Trophoblast cell (in vitro differentiated cells and primary cell): ENCODE measurements around the gene KRT33B.

Experiments used
- DNase-seq, 2 donors: peaks; one replicate each; pipeline ENCODE4 v3.0.0-alpha.2; 2016
- H2AFZ ChIP-seq: 2 replicates; pipeline ENCODE4 v1.6.1; 2013; ENCODE audit warnings: low read length, moderate library complexity, mild to moderate bottlenecking; ENCODE audit not compliant: insufficient read depth, poor library complexity
- H2AK5ac ChIP-seq: 2 replicates; pipeline ENCODE4 v1.6.1; 2013; ENCODE audit warnings: mild to moderate bottlenecking, low read length
- H2BK120ac ChIP-seq: 2 replicates; pipeline ENCODE4 v1.6.1; 2013; ENCODE audit warnings: low read length, mild to moderate bottlenecking, moderate library complexity; ENCODE audit not compliant: insufficient read depth, poor library complexity
- H2BK12ac ChIP-seq: 2 replicates; pipeline ENCODE4 v1.6.1; 2013; ENCODE audit warnings: mild to moderate bottlenecking, low read length, moderate library complexity
- H2BK5ac ChIP-seq: 2 replicates; pipeline ENCODE4 v1.6.1; 2013; ENCODE audit warnings: low read length, low read depth, moderate library complexity, mild to moderate bottlenecking; ENCODE audit not compliant: poor library complexity
- H3K14ac ChIP-seq: 2 replicates; pipeline ENCODE4 v1.6.1; 2013; ENCODE audit warnings: mild to moderate bottlenecking, low read length
- H3K18ac ChIP-seq: 2 replicates; pipeline ENCODE4 v1.6.1; 2013; ENCODE audit warnings: mild to moderate bottlenecking, low read length
- H3K23ac ChIP-seq: 2 replicates; pipeline ENCODE4 v1.6.1; 2013; ENCODE audit warnings: low read length
- H3K27ac ChIP-seq: 2 replicates; pipeline ENCODE4 v1.5.1; 2013; ENCODE audit warnings: low read depth, mild to moderate bottlenecking, inconsistent platforms, low read length, moderate library complexity
- H3K27me3 ChIP-seq: 2 replicates; pipeline ENCODE4 v1.6.1; 2013; ENCODE audit warnings: inconsistent platforms, mild to moderate bottlenecking, low read length, moderate library complexity; ENCODE audit not compliant: insufficient read depth
- H3K36me3 ChIP-seq, 2 experiments: 1 replicate in 1 of 2; 2 replicates in 1 of 2; pipeline ENCODE4 v1.6.1; 2013; ENCODE audit warnings: low read length in 2 of 2, mild to moderate bottlenecking in 2 of 2, moderate library complexity in 1 of 2; ENCODE audit not compliant: insufficient read depth in 2 of 2, control insufficient read depth in 1 of 2
- H3K4ac ChIP-seq: 2 replicates; pipeline ENCODE4 v1.6.1; 2013; ENCODE audit warnings: low read depth, mild to moderate bottlenecking, low read length, moderate library complexity
- H3K4me1 ChIP-seq, 2 experiments: 1 replicate in 1 of 2; 2 replicates in 1 of 2; pipeline ENCODE4 v1.6.1; 2013; ENCODE audit warnings: low read length in 2 of 2, mild to moderate bottlenecking in 2 of 2, moderate library complexity in 1 of 2; ENCODE audit not compliant: insufficient read depth in 2 of 2, control insufficient read depth in 1 of 2
- H3K4me2 ChIP-seq: 2 replicates; pipeline ENCODE4 v1.6.1; 2013; ENCODE audit warnings: inconsistent platforms, mild to moderate bottlenecking, low read length, moderate library complexity
- H3K4me3 ChIP-seq: 2 replicates; pipeline ENCODE4 v1.5.1; 2013; ENCODE audit warnings: mild to moderate bottlenecking, low read depth, low read length, inconsistent platforms
- H3K79me1 ChIP-seq: one replicate; pipeline ENCODE4 v1.6.1; 2013; ENCODE audit warnings: low read length
- H3K79me2 ChIP-seq: 2 replicates; pipeline ENCODE4 v1.6.1; 2013; ENCODE audit warnings: low read length, mild to moderate bottlenecking; ENCODE audit not compliant: control insufficient read depth, insufficient read depth, poor library complexity
- H3K9ac ChIP-seq: 2 replicates; pipeline ENCODE4 v1.6.1; 2013; ENCODE audit warnings: mild to moderate bottlenecking, low read length
- H3K9me3 ChIP-seq: 2 replicates; pipeline ENCODE4 v1.6.1; 2013; ENCODE audit warnings: low read depth, mild to moderate bottlenecking, control low read depth, inconsistent platforms, low read length; ENCODE audit not compliant: insufficient read depth
- H4K12ac ChIP-seq: 2 replicates; pipeline ENCODE4 v1.6.1; 2013; ENCODE audit warnings: low read depth, mild to moderate bottlenecking, low read length, moderate library complexity
- H4K8ac ChIP-seq: 2 replicates; pipeline ENCODE4 v1.6.1; 2013; ENCODE audit warnings: low read depth, mild to moderate bottlenecking, low read length, moderate library complexity
- H4K91ac ChIP-seq: one replicate; pipeline ENCODE4 v1.6.1; 2013; ENCODE audit warnings: low read depth, mild to moderate bottlenecking, low read length, moderate library complexity
- whole genome bisulfite sequencing: extraction: QIAGEN DNeasy Blood & Tissue Kit; methylation state at CpG from one replicate; pipeline ENCODE4 v1.1.7; 2013; ENCODE audit warnings: missing lambda C conversion rate; ENCODE audit not compliant: insufficient read length, insufficient coverage; ENCODE audit errors: extremely low coverage; 5-methylcytosine and 5-hydroxymethylcytosine counted together

KRT33B gene

DNA sequence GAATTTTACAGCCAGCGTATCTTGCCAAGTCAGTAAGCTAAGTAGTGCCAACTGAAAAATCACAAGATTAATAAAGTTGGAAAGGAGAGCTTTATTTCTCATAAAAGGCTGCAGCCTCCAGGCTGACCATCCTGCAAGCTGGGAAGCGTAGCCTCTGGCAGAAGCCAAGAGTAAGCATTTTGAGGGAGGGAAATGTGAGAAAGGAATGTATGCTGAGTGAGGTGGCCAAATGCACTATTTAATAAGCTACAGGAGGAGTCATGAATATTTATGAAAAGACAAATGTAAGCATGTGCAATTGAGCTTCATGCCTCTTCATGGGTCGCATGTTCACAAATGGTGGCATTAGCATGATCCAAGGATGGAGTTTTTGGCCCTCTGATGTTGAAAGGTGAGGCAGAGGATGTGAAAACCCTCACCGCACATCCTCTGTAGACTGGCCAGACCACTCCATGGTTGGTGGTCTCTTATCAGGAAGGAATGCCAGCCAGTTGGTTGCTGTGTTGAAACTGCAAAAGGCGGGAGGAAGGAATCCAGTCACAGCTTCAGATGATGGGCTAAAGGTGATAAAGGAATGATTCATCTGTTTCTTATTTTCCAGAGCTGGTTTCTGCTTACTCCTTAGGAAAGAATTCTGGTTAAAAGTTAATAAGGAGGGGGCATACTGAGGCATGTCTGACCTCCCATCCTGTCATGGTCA is 9.2 kb downstream of the KRT33B start:
- H3K9me3 ChIP-seq = peaks cover 1% of the 10 kb centered on the region
- H3K9ac ChIP-seq = no peak overlapping the region
- no peak overlapping the region for H4K12ac ChIP-seq
- peak; percentile 80 to 91 for DNase-seq
- no peak overlapping the region for H4K8ac ChIP-seq
- no peak overlapping the region for H4K91ac ChIP-seq
- no peaks in the 10 kb centered on the region for H3K36me3 ChIP-seq
- H3K18ac ChIP-seq = no peak overlapping the region
- no peak overlapping the region for H2BK120ac ChIP-seq
- no peak overlapping the region for H2BK12ac ChIP-seq
- no peak overlapping the region for H2AK5ac ChIP-seq
- no peak overlapping the region for H2AFZ ChIP-seq
- WGBS = no CpG with 5 or more reads among the region's 5 CpGs
- no peaks in the 10 kb centered on the region for H3K27me3 ChIP-seq
- no peak overlapping the region for H3K4me3 ChIP-seq
- H3K23ac ChIP-seq = no peak overlapping the region
- peaks cover 1% of the 10 kb centered on the region for H3K79me1 ChIP-seq
- peaks cover 0 to 7% of the 10 kb centered on the region in 2 experiments for H3K4me1 ChIP-seq
- H3K79me2 ChIP-seq = no peaks in the 10 kb centered on the region
- H3K27ac ChIP-seq = peak overlapping the region; percentile 82
- H3K4me2 ChIP-seq = no peak overlapping the region
- no peak overlapping the region for H3K14ac ChIP-seq
- H2BK5ac ChIP-seq = no peak overlapping the region
- no peak overlapping the region for H3K4ac ChIP-seq

DNA sequence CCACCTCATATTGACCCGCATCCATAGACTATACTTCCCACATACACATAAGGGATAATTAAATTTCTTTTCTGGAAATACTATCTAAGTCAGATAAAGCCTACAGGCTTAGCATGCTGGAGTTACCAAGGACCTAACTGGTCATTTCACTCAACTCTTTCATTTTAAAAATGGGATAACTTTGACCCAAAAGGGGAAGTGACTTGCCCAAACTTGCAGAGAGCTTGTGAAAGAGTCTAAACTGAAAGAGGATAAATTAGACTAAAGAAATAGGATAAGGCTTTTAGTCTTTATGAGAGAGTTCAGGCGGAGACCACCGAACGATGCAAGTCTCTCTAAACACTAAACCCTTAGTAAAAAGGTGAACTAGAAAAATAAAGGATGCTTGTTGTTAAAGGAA is 15.1 kb downstream of the KRT33B start:
- Histone ChIP-seq H3K14ac (no peak overlapping the region), H3K9me3 (no peaks in the 10 kb centered on the region), H2BK5ac (no peak overlapping the region), H3K9ac (no peak overlapping the region), H3K79me2 (no peaks in the 10 kb centered on the region), H3K79me1 (no peaks in the 10 kb centered on the region), H3K23ac (no peak overlapping the region), H3K4me1 (no peaks in the 10 kb centered on the region), H3K18ac (no peak overlapping the region), H4K8ac (no peak overlapping the region), H3K4me3 (no peak overlapping the region), H3K27ac (no peak overlapping the region), H4K91ac (no peak overlapping the region), H2AK5ac (no peak overlapping the region), H3K27me3 (no peaks in the 10 kb centered on the region), H4K12ac (no peak overlapping the region), H2BK120ac (no peak overlapping the region), H2BK12ac (no peak overlapping the region), H3K4ac (no peak overlapping the region), H2AFZ (no peak overlapping the region), H3K36me3 (no peaks in the 10 kb centered on the region), H3K4me2 (no peak overlapping the region)
- WGBS = no CpG with 5 or more reads among the region's 4 CpGs
- no peak for DNase-seq

DNA sequence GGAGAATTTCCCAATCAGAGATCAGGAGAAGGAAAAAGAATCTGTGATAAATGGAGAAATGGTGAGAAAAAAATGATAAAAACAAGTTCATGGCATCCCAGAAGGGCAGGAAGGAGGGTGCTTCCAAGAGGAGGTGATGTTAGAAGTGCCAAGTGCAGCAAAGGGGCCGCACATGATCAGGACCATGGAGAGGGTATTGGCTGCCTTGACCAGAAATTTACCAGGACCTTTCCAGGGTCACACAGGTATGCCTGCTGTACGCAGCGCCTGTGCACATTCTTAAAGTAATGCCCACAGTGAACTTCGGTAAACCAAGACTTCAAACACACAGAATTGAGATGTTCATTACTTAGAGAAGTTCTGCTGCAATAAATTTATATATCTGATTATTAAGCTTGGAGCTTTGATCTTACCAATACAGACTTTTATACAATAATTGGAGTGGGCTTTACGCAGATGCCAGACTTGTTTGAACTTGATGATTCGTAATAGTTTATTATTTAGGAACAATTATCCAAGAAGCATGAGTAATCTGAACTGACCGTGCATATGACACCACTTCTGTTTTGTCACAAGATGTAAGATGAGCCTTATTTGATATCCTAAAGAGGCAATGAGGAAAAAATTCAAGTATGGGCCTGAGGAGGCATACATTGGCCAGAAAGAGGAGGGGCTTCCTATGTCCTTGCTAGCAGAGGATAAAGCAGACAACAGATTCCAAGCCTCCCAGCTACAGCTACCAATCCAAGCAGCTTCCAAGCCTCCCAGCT is 16.8 kb downstream of the KRT33B start:
- Histone ChIP-seq H3K4ac (no peak overlapping the region), H3K9ac (no peak overlapping the region), H3K27ac (no peak overlapping the region), H2BK120ac (no peak overlapping the region), H3K4me1 (no peaks in the 10 kb centered on the region), H3K4me2 (no peak overlapping the region), H3K79me1 (peaks cover 3% of the 10 kb centered on the region), H3K23ac (no peak overlapping the region), H3K36me3 (no peaks in the 10 kb centered on the region), H3K14ac (no peak overlapping the region), H2AK5ac (no peak overlapping the region), H3K18ac (no peak overlapping the region), H3K27me3 (no peaks in the 10 kb centered on the region), H3K4me3 (no peak overlapping the region), H4K8ac (no peak overlapping the region), H2BK5ac (no peak overlapping the region), H3K9me3 (no peaks in the 10 kb centered on the region), H4K12ac (no peak overlapping the region), H2AFZ (no peak overlapping the region), H4K91ac (no peak overlapping the region), H3K79me2 (no peaks in the 10 kb centered on the region), H2BK12ac (no peak overlapping the region)
- no CpG with 5 or more reads among the region's 7 CpGs for WGBS
- DNase-seq = no peak

DNA sequence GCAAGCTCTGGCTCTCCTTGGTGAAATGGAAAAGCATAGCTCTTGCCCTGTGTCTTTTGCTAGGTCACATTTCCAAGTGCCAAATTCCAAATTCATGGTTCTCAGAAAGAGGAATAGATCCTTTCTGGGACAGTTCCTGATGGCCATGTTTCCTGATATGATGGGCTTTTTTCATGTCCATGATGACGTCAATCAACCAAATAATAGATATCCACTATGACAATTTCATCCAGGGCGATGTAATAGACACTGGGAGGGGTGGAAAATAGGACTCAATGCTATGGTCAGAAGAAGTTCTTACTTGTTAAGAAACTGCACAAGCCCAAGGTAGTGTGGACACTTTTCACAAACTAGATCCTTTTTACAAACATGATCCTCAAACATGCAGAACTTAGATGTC is 18.4 kb downstream of the KRT33B start:
- Histone ChIP-seq H4K8ac (no peak overlapping the region), H2AK5ac (no peak overlapping the region), H3K36me3 (no peaks in the 10 kb centered on the region), H3K79me1 (peaks cover 3% of the 10 kb centered on the region), H2BK12ac (no peak overlapping the region), H3K4me1 (no peaks in the 10 kb centered on the region), H3K18ac (no peak overlapping the region), H3K9ac (no peak overlapping the region), H3K27me3 (no peaks in the 10 kb centered on the region), H2BK5ac (no peak overlapping the region), H3K4ac (no peak overlapping the region), H2BK120ac (no peak overlapping the region), H3K27ac (no peak overlapping the region), H3K14ac (no peak overlapping the region), H3K4me2 (no peak overlapping the region), H3K9me3 (no peaks in the 10 kb centered on the region), H3K23ac (no peak overlapping the region), H2AFZ (no peak overlapping the region), H4K12ac (no peak overlapping the region), H4K91ac (no peak overlapping the region), H3K79me2 (no peaks in the 10 kb centered on the region), H3K4me3 (no peak overlapping the region)
- no CpG with 5 or more reads among the region's 2 CpGs for WGBS
- no peak for DNase-seq
